IMR-90 (cell line): ENCODE measurements around the gene THAP6. TPM values are rescaled to one million over a fixed set of nuclear protein-coding genes. Genes with fewer than 3 reads are reported as not detected.

Source experiments
- ATAC-seq: fragments of 200-7000 bp; cut with Tn5 transposase; 2 replicates; pipeline ENCODE4 v1.9.1; 2020; ENCODE audit warnings: low read depth, mild to moderate bottlenecking, moderate library complexity
- BruUV-seq: library from RNA; stranded (reverse); fragments of 400-500 nt; replicated peaks from 2 replicates; lab custom pipeline; 2021; lab: Mats Ljungman, UMichigan
- CTCF ChIA-PET: fragments of 300-600 bp; formaldehyde crosslinking; extraction: SDS; loops from one replicate; lab custom pipeline; 2021; ENCODE audit warnings: antibody characterized with exemption; lab: Yijun Ruan, JAX
- POLR2A ChIA-PET: fragments of 300-600 bp; sonication (Branson Sonifier 250); formaldehyde crosslinking; loops from one replicate; lab custom pipeline; 2022; ENCODE audit warnings: antibody characterized with exemption; ENCODE audit not compliant: unreplicated experiment; lab: Charles Lee
- DNase-seq: peaks from one replicate; pipeline ENCODE4 v3.0.0; 2013
- H2AFZ ChIP-seq: replicated peaks from 2 replicates; pipeline ENCODE3; 2013; ENCODE audit warnings: low read length, mild to moderate bottlenecking; ENCODE audit not compliant: poor library complexity
- H2AK5ac ChIP-seq: 2 replicates; pipeline ENCODE4 v1.6.1; 2013; ENCODE audit warnings: low read depth, low read length, inconsistent platforms
- H2AK9ac ChIP-seq: replicated peaks from 2 replicates; pipeline ENCODE3; 2013; ENCODE audit warnings: mild to moderate bottlenecking, low read depth, low read length, moderate library complexity; ENCODE audit not compliant: poor library complexity
- H2BK120ac ChIP-seq: 2 replicates; pipeline ENCODE4 v1.6.1; 2013; ENCODE audit warnings: low read depth, low read length, inconsistent platforms
- H2BK15ac ChIP-seq: 3 replicates; pipeline ENCODE4 v1.6.1; 2013; ENCODE audit warnings: low read depth, low read length, inconsistent platforms
- H2BK20ac ChIP-seq: 2 replicates; pipeline ENCODE4 v1.6.1; 2013; ENCODE audit warnings: low read depth, mild to moderate bottlenecking, inconsistent platforms, low read length, moderate library complexity
- H2BK5ac ChIP-seq: 2 replicates; pipeline ENCODE4 v1.6.1; 2013; ENCODE audit warnings: mild to moderate bottlenecking, low read depth, low read length, inconsistent platforms; ENCODE audit not compliant: poor library complexity, severe bottlenecking
- H3K14ac ChIP-seq: replicated peaks from 2 replicates; pipeline ENCODE4 v1.6.1; 2013; ENCODE audit warnings: low read depth, low read length, inconsistent platforms
- H3K18ac ChIP-seq: 2 replicates; pipeline ENCODE4 v1.6.1; 2013; ENCODE audit warnings: low read depth, low read length, control low read depth
- H3K23ac ChIP-seq: 2 replicates; pipeline ENCODE4 v1.6.1; 2013; ENCODE audit warnings: low read depth, low read length, inconsistent platforms
- H3K27ac ChIP-seq: 2 replicates; pipeline ENCODE4 v1.5.1; 2013; ENCODE audit warnings: mild to moderate bottlenecking, control low read depth, low read length; ENCODE audit not compliant: insufficient read depth
- H3K27me3 ChIP-seq: 2 replicates; pipeline ENCODE4 v1.6.1; 2013; ENCODE audit warnings: low read length; ENCODE audit not compliant: control insufficient read depth, insufficient read depth
- H3K36me3 ChIP-seq: 2 replicates; pipeline ENCODE4 v1.6.1; 2013; ENCODE audit warnings: low read length, mixed read lengths; ENCODE audit not compliant: control insufficient read depth, insufficient read depth
- H3K4ac ChIP-seq: 2 replicates; pipeline ENCODE4 v1.6.1; 2013; ENCODE audit warnings: low read depth, low read length, inconsistent platforms
- H3K4me1 ChIP-seq: 2 replicates; pipeline ENCODE4 v1.6.1; 2013; ENCODE audit warnings: low read length, mixed read lengths; ENCODE audit not compliant: control insufficient read depth, insufficient read depth
- H3K4me2 ChIP-seq: 2 replicates; pipeline ENCODE4 v1.6.1; 2013; ENCODE audit warnings: low read depth, mild to moderate bottlenecking, control low read depth, low read length, moderate library complexity
- H3K4me3 ChIP-seq: 2 replicates; pipeline ENCODE4 v1.5.1; 2013; ENCODE audit warnings: low read depth, mild to moderate bottlenecking, control low read depth, low read length, moderate library complexity; ENCODE audit not compliant: insufficient read depth
- H3K56ac ChIP-seq: 2 replicates; pipeline ENCODE4 v1.6.1; 2013; ENCODE audit warnings: low read length, inconsistent platforms; ENCODE audit not compliant: insufficient read depth; ENCODE audit errors: extremely low read depth
- H3K79me1 ChIP-seq, 2 experiments: 2 replicates each; pipeline ENCODE4 v1.6.1; 2013; ENCODE audit warnings: low read length in 2 of 2, inconsistent platforms in 1 of 2, low read depth in 1 of 2
- H3K9ac ChIP-seq: 2 replicates; pipeline ENCODE4 v1.6.1; 2013; ENCODE audit warnings: low read depth, low read length, control low read depth
- H3K9me1 ChIP-seq: 2 replicates; pipeline ENCODE4 v1.6.1; 2013; ENCODE audit warnings: low read length, inconsistent platforms; ENCODE audit not compliant: insufficient read depth
- H3K9me3 ChIP-seq: 2 replicates; pipeline ENCODE4 v1.6.1; 2013; ENCODE audit warnings: low read length; ENCODE audit not compliant: control insufficient read depth, insufficient read depth
- H4K20me1 ChIP-seq: 2 replicates; pipeline ENCODE4 v1.6.1; 2013; ENCODE audit warnings: low read length, inconsistent platforms; ENCODE audit not compliant: insufficient read depth
- H4K5ac ChIP-seq: 2 replicates; pipeline ENCODE4 v1.6.1; 2013; ENCODE audit warnings: mild to moderate bottlenecking, low read depth, low read length, control low read depth
- H4K8ac ChIP-seq, 2 experiments: 2 replicates each; pipeline ENCODE4 v1.6.1; 2013; ENCODE audit warnings: low read depth in 2 of 2, low read length in 2 of 2, control low read depth in 1 of 2, inconsistent platforms in 1 of 2
- H4K91ac ChIP-seq: 2 replicates; pipeline ENCODE4 v1.6.1; 2013; ENCODE audit warnings: low read depth, low read length, inconsistent platforms; ENCODE audit not compliant: insufficient read depth
- FOS ChIP-seq: fragments of 150-350 bp; IDR thresholded peaks from 2 replicates; pipeline ENCODE4 v1.6.1; 2016; ENCODE audit warnings: low read depth, low read length
- NFE2L2 ChIP-seq: fragments of 150-350 bp; IDR thresholded peaks from 2 replicates; pipeline ENCODE4 v1.6.1; 2016; ENCODE audit warnings: low read depth, mild to moderate bottlenecking, low read length
- WGBS, 2 experiments: methylation state at CpG; one replicate each; pipeline versions ENCODE4 v1.1.5 to v1.1.7; 2013; ENCODE audit warnings: missing lambda C conversion rate in 2 of 2; ENCODE audit not compliant: insufficient read length in 1 of 2; ENCODE audit errors: extremely low coverage in 2 of 2; 5-methylcytosine and 5-hydroxymethylcytosine counted together
- dilution Hi-C: fragments of 300-500 bp; cut with HindIII; formaldehyde crosslinking; loops from one replicate; pipeline ENCODE4 v1.14.3; 2018; ENCODE audit warnings: low sequenced_read_pairs; ENCODE audit not compliant: unreplicated experiment
- in situ Hi-C: fragments of 300-500 bp; cut with MboI; formaldehyde crosslinking; loops from 3 replicates; pipeline ENCODE4 v1.14.3; 2019; ENCODE audit warnings: low sequenced_read_pairs, inconsistent platforms, mixed read lengths
- intact Hi-C: fragments of 100-400 bp; cut with micrococcal nuclease; formaldehyde crosslinking; loops from 2 replicates; pipeline ENCODE4 v1.10.0; 2022
- polyA plus RNA-seq, 3 experiments: library from polyadenylated mRNA; depleted of rRNA; stranded (reverse); fragments of >200 nt; gene quantifications; 2 replicates each; pipeline ENCODE4 v1.2.3, GENCODE V29; 2012; ENCODE audit warnings: low replicate concordance in 1 of 3
- total RNA-seq: library from RNA; depleted of rRNA; stranded (reverse); fragments of >200 nt; gene quantifications from 2 replicates; pipeline ENCODE4 v1.2.3, GENCODE V29; 2012

THAP6 gene
- total and polyA plus RNA-seq, 2 of the 4 experiments (the other 2 are of a cell fraction), result 6.3 to 7.0 TPM

GRCh38 chr4:75511841-75512240 lies 2.4 kb upstream of the THAP6 start:
- Histone ChIP-seq H3K27me3 (no peaks in the 10 kb centered on the region), H4K91ac (no peak overlapping the region), H3K14ac (0 out of 2 replicates have a peak overlapping the region, but pooled peaks have one; percentile 7), H3K4me3 (no peak overlapping the region), H3K4me1 (peaks cover 4% of the 10 kb centered on the region; the same call in 1 of the 2 replicates), H4K8ac (no peak overlapping the region), H2BK20ac (no peak overlapping the region), H3K4me2 (peak overlapping the region; percentile 80), H2BK120ac (no peak overlapping the region), H3K27ac (no peak overlapping the region), H3K18ac (no peak overlapping the region), H2AFZ (no peak overlapping the region), H2BK15ac (peak overlapping the region; percentile 11; the same call in 1 of the 3 replicates), H3K4ac (peak overlapping the region; percentile 50), H3K9me1 (no peaks in the 10 kb centered on the region; the same call in 1 of the 2 replicates), H4K20me1 (no peaks in the 10 kb centered on the region; the same call in 1 of the 2 replicates), H3K9me3 (no peaks in the 10 kb centered on the region), H2AK9ac (no peak overlapping the region), H3K9ac (no peak overlapping the region), H2BK5ac (no peak overlapping the region), H3K23ac (peak overlapping the region; percentile 57), H3K56ac (no peak overlapping the region), H3K36me3 (no peaks in the 10 kb centered on the region), H3K79me1 (peaks cover 33 to 54% of the 10 kb centered on the region in 2 experiments), H4K5ac (no peak overlapping the region), H2AK5ac (no peak overlapping the region)
- TF ChIP-seq NFE2L2 (no peak), FOS (no peak)
- no peak for ATAC-seq
- ChIA-PET CTCF (no interaction called here), POLR2A (no interaction called here)
- intact Hi-C loops, result no loop called here
- no TSS peak for BruUV-seq
- dilution Hi-C loops, result no loop called here
- in situ Hi-C loops, result no loop called here
- no peak for DNase-seq
- no CpG with 5 or more reads among the region's 3 CpGs for WGBS, 2 experiments
